ENCODE data around the gene SNX1. TPM values are rescaled to one million over a fixed set of nuclear protein-coding genes. Genes with fewer than 3 reads are reported as not detected.

SNX1 gene
- total and polyA plus RNA-seq, 2 of the 8 experiments (the other 6 are each of a cell fraction or from before 2014, with no cell fraction given): 27.9 to 59.8 TPM

- TF ChIP-seq CHD1 (IDR thresholded peaks at IDR 0.05; ENCODE audit: low read depth, low read length) (no peak), BCL11A (IDR thresholded peaks at IDR 0.05; ENCODE audit: low read depth in 2 of 2, low read length in 2 of 2) (no peak), KDM4A (IDR thresholded peaks at IDR 0.05; ENCODE audit: low read depth, low read length, severe bottlenecking) (peak; percentile 73), RNF2 (IDR thresholded peaks at IDR 0.05; ENCODE audit: borderline replicate concordance, low read depth, low read length, missing control alignments, poor library complexity, severe bottlenecking) (no peak), BRCA1 (IDR thresholded peaks at IDR 0.05; ENCODE audit: low read depth, low read length) (no peak), HDAC2 (IDR thresholded peaks at IDR 0.05; ENCODE audit: borderline replicate concordance in 1 of 2, low read depth in 2 of 2, low read length in 2 of 2) (no peak), GABPA (IDR thresholded peaks at IDR 0.05; ENCODE audit: borderline replicate concordance, insufficient read depth, low read length) (no peak), E2F6 (IDR thresholded peaks at IDR 0.05) (no peak; the same call in 1 of the 2 replicates), TBP (IDR thresholded peaks at IDR 0.05; ENCODE audit: low read depth, low read length) (0 out of 2 replicates have a peak, but pooled peaks have one; percentile 3), RFX5 (IDR thresholded peaks at IDR 0.05; ENCODE audit: borderline replicate concordance, low read depth, low read length) (no peak), EGR1 (IDR thresholded peaks at IDR 0.05; ENCODE audit: borderline replicate concordance, low read depth, low read length) (no peak), JUND (IDR thresholded peaks at IDR 0.05; ENCODE audit: low read length) (no peak), ZNF274 (IDR thresholded peaks at IDR 0.05; ENCODE audit: borderline replicate concordance, extremely low read depth, low read length) (no peak), POLR2AphosphoS5 (IDR thresholded peaks at IDR 0.05; ENCODE audit: low read depth, low read length) (no peak), POU5F1 (IDR thresholded peaks at IDR 0.05; ENCODE audit: low read depth, low read length) (no peak), RXRA (IDR thresholded peaks at IDR 0.05; ENCODE audit: insufficient read depth, low read depth, low read length) (no peak), PHF8 (conservative IDR thresholded peaks at IDR 0.05; ENCODE audit: low read depth, low read length) (peak; percentile 74), SIN3A (conservative IDR thresholded peaks at IDR 0.05 in 1 of 2, IDR thresholded peaks at IDR 0.05 in 1 of 2; ENCODE audit: low read depth in 1 of 2, low read length in 2 of 2) (no peak; a peak in 1 of 4 replicates), YY1 (IDR thresholded peaks at IDR 0.05; ENCODE audit: low read depth, low read length) (no peak), SP1 (IDR thresholded peaks at IDR 0.05; ENCODE audit: low read depth, low read length) (no peak), POLR2A (IDR thresholded peaks at IDR 0.05; ENCODE audit: control extremely low read depth in 1 of 2, low read depth in 2 of 2, low read length in 2 of 2) (peak in 1 of 2 experiments; percentile 52; a peak in 2 of 3 replicates), SRF (IDR thresholded peaks at IDR 0.05; ENCODE audit: low read depth, low read length) (no peak), GTF2F1 (IDR thresholded peaks at IDR 0.05; ENCODE audit: borderline replicate concordance, low read depth, low read length) (no peak), MAFK (IDR thresholded peaks at IDR 0.05; ENCODE audit: low read depth, low read length) (no peak)
Measured at GRCh38 chr15:64151727-64152506, 56.1 kb downstream of the SNX1 start, which contains the start of gene SNX22 (continued).

Data from H1 (cell line).